GM19328 (cell line): Measurements from ENCODE around the gene PAK4.

Source experiments
- ATAC-seq: cut with Tn5 transposase; IDR thresholded peaks from one replicate; pipeline ENCODE4 v1.9.1; 2021; ENCODE audit warnings: mild to moderate bottlenecking, moderate library complexity; ENCODE audit not compliant: unreplicated experiment

The PAK4 gene

DNA sequence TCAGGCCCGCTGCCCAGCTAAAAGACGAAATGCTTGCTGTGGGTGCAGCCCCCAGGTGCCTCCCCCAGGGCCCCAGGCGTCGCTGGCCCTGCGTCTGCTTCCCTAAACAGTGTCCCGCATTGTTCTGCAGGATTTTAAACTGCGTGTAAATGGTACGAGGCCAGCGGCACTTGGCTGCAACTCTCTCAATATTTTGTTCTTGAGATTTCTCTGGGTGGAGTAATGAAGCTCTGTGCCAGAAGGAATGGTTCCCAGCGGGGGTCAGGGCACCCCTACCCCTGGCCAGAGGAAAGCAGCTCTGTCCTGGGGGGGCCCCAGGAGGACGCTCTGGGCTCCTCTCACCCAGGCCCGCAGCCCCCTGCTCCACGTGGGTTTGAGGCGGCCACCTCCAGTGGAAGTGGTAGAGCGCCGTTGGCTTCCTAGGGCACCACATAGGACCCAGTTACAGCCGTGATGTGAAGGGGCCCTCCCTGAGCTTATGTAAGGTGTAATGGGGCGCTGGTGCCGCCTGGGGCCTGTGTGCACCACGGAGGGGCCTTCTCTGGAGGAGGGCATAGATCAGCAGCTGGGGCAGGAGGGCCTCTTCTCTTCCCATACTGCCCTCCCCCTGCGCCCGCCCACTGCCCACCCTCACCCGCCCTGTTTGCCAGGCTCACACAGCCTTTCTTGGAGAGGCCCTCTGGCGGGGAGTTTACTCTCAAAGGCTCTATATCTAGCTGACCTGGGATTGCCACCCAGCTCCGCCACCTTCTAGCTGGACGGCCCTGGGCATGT lies 19.8 kb downstream of the PAK4 start:
- ATAC-seq = no peak

DNA sequence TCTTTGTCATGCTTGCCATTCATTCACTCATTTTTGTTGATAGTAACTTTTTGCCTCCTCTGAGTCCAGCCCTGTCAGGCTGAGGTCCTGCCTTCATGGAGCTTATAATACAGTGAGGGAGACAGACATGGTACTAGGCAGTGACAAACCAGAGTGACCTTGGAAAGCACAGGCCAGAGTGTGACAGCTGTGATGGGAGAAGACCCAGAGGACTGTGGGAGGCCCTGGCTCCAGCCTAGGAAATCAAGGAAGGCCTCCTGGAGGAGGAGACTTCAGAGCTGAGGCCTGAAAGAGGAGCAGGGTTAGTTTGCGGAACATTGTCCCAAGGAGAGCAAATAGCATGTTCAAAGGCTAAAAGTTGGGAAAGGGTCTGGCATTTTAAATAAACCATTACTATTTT lies 20.5 kb downstream of the PAK4 start:
- no peak for ATAC-seq

DNA sequence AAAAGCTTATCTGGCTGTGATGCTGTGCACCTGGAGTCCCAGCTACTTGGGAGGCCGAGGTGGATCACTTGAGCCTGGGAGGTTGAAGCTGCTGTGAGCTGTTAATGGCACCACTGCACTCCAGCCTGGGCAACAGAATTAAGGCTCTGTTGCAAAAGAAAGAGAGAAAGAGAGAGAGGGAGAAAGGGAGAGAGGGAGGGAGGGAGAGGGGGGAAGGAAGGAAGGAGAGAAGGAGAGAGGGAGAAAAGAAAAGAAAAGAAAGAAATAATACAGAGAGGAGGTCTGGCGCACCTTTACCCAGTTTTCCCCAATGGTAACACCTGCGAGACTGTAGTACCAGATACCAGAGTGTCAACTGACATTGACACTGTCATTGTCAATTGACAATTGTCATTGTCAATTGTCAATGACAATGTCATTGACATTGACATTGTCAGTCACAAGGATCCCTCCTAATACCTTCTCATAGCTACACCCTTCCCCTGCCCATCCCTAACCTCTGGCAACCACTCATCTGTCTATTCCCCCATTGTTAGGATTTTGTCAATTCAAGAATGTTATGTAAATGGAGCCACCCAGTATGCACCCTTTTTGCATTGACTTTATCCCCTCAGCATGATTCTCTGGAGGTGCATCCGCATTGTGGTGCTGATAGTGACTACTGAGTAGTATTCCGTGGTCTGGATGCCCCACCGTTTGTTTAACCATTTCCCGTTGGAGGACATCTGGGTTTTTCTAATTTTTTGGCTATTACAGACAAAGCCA lies 21.3 kb downstream of the PAK4 start:
- ATAC-seq = no peak

DNA sequence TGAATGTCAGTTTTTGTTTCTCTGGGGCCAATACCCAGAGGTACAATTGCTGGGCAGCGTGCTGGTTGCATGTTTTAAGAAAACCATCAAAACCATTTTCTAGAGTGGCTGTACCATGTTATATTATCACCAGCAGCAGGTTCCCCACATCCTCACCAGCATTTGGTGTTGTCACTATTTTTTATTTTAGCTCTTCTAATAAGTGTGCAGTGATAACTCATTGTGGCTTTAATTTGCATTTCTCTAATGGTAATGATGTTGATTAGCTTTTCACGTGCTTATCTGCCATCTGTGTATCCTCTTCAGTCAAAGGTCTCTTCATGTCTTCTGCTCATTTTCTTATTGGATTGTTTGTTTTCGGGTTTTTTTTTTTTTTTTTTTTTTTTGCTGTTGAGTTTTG lies 21.9 kb downstream of the PAK4 start:
- no peak for ATAC-seq

DNA sequence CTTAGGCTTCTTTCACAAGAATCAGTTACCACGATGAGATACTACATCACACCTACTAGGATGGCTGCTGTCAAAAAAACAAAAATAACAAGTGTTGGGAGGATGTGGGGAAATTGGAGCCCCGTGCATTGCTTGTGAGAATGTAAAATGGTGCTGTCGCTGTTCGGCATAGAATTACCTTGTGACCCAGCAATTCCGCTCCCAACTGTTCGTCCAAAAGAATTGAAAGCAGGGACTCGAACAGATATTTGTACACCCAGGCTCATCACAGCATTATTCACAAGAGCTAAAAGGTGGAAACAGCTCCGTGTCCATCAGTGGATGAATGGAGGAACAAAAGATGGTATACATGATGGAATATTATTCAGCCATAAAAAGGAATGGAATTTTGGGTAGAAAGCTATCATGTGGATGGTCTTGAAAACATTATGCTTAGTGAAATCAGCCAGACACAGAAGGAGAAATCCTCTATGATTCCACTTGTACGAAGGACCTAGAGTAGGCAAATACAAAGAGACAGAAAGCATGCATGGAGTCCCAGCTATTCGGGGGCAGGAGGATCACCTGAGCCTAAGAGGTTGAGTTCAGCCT lies 23.4 kb downstream of the PAK4 start:
- no peak for ATAC-seq

DNA sequence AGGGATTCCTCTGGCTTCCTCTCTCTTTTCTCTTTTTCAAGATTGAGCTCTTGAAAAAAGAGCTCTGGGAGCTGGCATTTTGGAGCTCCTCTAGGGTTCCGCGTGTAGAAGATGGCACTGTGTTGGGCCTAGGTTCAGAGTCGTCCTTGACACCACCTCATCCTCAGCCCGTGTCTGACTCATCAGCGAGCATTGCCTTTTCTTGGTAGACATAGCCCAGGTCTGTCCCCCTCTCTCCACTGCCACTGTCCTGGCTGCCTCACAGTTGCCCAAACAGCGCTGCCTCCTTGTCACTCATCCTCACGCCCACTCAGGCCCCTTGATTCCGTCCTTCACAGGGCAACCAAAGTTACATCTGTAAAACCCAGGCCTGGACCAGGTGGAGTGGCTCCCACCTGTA lies 24.6 kb downstream of the PAK4 start:
- no peak for ATAC-seq

DNA sequence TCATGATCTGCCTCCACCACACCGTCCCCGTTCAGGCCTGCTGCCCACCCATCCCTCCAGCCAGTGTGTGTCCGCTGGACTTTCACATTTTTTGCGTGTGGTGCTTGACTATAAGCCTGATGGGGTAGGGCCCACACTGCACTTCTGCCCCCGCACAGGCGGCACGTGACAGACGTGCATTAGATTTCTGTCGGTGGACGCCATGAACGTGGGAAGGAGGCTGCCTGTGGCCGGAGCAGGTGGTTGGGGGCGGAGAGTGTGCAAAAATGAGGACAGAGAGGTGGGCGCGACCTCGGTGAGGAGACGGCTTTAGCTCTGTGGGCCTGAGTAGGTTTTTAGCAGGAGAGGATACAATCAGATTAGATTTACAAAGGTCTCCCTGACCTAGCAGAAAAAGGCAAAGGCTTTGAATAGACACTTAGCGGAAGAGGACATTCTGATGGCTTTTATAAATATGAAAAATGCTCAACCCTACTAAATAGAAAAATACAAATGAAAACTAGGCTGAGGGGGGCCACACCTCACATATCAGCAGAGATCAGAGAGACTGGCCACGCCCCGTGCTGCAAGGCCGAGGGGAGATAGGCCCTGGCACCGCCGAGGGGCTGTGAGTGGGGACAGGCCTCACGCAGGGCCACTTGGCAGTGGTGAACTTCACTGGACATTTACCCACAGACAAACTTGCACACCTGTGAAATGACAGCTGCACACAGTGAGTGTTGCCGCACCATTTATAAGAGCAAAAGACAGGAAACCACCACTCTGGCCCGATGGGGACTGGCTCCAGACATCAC lies 25.4 kb downstream of the PAK4 start:
- no peak for ATAC-seq

DNA sequence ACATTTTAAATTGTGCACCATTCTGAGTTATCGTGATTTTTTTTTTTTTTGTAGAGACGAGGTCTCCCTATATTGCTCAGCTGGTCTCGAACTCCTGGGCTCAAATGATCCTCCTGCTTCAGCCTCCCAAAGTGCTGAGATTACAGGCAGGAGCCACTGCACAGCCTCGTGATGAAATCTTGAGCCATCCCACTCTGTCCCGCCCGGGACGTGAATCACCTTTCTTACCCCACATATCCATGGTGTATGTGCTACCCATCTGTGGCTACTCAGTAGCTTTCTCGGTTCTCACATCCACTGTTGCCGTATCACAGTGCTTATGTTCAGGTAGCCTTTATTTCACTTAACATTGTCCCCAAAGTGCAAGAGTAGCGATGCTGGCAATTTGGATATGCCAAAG lies 26.5 kb downstream of the PAK4 start:
- ATAC-seq = no peak

DNA sequence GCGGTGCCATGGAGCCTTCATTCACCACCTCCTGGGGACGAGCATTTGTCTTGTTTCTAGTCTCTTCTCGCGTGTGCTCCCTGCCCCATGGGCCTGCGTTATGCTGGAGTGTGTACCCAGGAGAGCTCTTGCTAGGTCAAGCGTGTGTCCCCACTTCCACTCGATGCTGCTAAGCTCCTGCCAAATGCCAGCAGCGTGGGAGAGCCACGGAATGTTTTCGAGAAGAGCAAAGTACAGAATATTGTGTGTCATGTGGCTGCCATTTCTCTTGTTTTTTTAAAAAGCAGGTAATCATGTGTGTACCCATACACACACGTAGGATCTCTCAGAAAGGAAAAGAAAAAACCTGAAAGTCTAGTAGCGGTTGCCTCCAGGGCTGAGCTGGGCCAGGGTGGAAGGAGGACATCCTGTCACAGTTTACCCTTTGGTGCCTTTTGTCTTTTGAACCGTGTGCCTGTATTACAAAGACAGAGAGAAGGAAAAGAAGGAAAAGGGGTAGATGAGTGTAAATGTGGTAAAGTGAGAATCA lies 28.6 kb downstream of the PAK4 start:
- no peak for ATAC-seq

DNA sequence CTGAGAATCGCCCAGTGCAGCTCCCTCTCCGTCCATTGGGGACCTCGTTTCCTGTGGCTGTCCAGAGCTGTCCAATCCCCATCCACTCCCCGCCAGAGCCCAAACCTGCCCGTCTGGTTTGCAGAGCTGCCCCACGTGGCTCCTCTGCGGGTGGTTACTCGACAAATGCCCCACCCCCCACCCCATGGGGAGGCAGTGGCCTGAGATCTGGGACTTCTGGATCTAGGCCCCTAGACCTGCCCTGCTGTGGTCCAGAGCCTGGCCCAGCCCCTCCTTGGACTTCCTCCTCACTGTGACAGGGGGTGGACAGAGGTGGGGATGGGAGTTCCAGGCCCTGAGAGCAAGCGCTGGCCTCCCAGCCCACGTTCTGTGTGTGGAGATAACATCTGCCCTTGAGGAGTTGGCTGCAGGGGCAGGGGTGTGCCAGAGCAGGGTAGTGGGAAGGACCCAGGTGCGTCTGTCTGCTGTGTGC lies 29.1 kb downstream of the PAK4 start:
- no peak for ATAC-seq

DNA sequence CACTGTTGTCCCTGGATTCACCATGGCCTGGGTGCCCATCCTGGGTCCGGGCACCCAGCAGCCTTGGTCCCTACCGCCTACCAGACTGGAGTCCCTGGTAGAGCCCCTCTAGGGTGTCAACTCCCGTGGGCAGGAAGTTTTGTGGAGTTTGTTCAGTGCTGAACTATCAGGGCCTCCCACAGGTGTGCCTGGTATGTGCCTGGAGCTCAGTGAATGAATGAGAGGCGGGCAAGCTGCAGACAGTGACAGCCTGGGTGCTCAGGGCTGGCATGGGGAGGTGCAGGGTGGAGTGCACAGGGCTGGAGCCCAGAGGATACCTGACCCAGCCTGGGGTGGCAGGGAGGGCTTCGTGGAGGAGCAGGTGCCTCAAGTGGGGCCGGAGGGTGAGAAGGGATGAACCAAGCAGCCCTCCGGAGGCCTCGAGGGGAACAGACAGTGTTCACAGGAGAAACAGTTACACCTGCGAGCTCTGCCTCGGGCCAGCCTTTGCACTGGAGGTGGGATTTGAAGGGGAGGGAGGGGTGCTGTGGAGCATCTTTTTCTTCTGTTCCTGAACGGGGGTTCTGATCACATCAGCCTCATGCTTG lies 29.6 kb downstream of the PAK4 start:
- no peak for ATAC-seq

DNA sequence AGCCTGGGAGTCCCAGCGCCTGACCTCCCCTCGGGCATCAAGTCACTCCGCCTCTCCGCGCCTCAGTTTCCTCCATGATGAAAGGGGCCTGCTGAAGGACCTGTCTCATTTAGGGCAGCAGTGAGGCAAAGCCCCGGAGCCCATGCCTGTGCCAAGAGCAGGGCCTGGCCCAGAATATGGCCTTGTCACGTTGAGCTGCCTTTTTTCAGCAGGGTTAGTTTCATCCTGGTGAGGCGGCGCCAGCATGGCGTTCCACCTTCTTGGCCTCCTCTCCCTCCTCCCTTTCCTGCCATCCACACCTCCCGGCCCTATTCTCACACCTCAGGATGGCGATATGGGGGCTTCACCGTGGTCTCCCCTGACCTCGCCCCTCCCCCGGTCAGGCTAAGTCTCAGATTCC lies 30.2 kb downstream of the PAK4 start:
- no peak for ATAC-seq

DNA sequence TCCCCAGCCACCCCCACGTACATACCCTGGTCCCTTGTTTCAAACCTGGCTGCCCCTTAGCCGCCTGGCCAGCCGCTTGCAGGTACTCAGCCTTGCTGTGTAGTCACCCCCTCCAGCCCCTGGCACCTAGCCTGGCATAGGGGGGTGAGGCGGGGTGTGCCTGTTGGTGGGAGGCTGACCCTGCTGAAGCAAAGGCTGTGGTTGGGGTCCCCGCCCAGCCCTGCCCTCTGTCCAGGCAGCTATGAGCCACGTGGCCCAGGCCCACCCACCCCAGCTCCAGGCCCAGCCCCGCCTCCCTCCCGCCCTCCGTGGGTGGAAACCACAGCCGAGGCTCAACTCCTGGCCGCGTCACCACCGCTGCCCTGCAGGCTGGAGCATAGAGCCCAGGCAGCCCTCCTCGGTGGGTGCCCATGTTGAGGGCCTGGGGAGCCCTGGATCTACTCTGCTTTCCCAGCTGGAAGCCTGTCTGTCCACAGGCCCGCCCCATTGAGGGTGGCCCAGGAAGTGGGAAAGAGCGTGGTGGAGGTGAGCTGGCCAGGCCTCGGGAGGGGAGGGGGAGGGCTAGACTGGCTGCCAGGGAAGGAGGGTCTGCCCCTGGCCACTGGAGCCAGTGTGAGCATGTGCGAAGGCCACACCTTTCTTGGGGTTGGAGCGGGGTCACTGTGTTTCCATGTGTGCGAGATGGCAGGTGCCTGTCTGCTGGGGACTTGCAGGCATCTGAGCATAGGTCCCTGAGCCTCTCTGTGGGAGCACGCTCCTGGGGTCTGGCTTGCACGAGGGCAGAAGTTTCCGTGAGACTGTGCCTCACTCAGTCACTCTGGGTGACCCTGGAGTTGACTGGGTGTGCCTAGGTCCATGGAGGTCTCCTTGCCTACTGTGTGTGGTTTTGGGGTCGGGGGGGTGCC lies 31.0 kb downstream of the PAK4 start:
- no peak for ATAC-seq

DNA sequence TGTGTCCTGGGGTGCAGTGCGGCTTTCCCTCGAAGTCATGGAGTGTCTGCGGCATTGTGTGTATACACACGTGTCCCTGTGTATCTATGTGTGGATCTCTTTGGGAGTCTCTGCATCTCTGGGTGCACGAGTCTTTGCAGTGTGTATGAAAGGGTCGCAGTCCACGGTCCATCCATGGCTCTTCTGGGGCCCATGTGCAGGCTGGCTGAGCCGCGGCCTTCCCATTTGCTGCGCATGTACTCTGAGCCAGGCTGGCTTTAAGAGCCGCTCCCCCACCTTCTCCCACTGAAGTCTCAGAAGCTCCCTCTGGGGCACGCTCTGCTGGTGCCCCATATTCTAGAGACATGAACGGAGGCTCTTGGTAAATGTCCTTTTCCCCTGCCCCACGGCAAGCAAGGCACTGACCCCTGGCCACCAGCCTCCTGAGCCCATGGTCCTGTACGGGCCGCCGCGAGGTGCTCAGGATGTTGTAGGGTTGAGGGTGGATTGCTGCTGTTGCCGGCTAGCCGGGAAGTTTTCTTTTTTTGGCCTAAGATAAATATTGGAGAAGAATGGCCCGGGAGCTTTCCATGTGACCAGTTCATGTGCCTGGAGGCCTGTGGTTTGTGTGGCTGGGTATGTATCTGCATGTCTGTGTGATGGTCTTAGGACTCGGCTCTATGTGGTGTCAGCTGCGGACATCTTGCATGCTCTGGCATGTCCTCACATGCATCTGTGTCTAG lies 31.9 kb downstream of the PAK4 start:
- no peak for ATAC-seq

DNA sequence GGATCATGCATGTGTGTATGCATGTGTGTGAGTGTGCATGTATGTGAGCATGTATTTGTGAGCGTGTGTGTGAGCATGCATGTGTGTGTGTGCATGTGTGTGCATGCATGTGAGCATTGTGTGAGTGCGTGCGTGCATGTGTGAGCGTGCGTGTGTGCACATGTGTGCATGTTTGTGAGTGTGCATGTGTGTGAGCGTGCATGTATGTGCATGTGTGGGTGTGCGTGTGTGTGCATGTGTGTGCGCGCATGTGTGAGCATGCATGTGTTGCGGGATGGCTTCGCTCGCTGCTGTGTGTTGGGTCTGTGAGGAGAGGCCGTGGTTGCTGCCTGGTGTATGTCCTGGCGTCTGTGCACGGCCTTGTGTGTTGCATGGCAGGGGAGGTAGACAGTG lies 32.4 kb downstream of the PAK4 start:
- no peak for ATAC-seq

DNA sequence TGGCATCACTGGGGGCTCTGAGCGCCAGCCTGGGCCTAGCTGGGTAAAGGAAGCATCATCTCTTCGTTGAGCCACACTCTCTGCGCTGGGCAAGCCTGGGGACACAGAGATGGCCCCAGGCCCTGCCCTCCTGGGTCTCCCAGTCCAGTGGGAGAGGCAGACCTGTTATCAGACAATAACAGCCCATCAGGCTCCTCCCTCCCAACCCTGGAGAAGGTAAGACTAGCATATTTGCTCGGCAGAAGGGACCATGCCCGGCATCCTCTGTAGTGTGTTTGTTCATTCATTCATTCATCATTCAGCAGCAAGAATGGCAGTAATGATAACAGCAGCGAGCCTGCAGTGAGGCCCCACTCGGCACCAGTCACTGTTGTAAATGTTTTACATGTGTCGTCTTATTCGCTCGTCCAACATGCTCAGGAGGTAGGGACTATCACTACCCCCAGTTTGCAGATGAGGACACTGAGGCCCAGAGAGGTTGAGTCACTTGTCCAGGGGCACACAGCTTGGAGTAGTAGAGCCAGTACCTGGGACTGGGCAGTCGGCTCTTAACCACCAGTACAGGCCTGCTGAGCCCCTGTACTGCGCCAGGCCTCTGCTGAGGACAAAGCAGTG lies 33.2 kb downstream of the PAK4 start:
- ATAC-seq = no peak

DNA sequence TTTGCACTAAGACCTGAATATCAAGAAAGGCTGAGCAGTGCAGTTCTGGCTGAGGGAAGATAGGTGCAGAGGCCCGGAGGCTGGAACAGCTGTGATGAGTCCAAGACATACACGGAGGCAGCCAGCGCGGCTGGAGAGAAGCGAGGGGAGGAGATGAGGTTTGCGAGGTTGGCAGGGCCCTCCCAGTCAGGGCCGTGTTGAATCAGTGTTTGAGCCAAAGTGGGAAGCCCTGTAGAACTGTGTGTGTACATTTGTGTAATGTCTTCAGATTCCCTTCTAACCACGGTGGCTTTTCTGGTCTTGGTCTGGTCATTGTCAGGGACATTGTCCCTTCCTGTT lies 34.9 kb downstream of the PAK4 start:
- ATAC-seq = no peak

DNA sequence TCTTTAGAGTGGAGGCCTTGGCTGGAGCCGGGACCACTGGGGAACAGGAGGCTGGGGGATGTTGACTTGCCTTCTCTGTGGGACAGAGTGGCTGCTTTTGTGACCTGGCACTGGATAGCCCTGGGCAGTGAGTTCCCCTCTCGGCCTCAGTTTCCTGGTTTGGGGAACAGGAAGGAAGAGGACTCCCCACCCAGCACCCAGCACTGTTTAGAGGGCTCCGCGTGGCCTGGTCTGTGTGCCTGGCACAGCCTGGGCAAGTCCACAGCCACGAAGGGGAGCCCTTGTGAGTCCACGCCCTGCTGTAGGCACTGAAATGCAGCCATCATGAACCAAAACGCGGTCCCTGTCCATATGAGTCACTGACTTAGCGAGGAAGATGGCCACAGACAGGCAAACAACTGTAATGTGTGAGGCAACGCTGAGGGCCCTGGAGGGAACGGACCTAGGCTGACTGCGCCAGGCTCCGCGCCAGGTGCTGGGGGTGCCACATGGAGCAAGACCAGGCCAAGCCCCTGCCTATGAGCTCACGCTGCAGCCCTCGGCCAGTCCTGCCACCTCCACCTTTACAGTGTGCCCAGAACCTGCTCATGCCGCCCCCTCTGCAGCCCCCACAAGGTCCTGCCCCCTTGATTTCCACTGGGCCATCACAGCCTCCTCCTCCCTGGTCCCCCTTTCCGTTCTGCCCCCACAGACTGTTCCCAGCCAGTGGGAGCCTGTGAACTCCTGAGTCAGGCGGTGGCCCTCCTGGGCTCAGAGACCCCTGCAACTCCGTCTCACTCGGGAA lies 35.5 kb downstream of the PAK4 start:
- no peak for ATAC-seq
